CMK (cell line): ENCODE data around the gene IL4I1.
A peak's percentile ranks its signal among the peaks of the same experiment; 100 is the strongest.

Experiments
- DNase-seq: peaks from one replicate; pipeline ENCODE4 v3.0.0-alpha.2; 2010; ENCODE audit warnings: low read depth

Gene IL4I1

GRCh38 chr19:49894879-49895565 is 1.7 kb downstream of the IL4I1 start:
- DNase-seq, result no peak

GRCh38 chr19:49894011-49894664 is 2.5 kb downstream of the IL4I1 start:
- DNase-seq, result no peak

GRCh38 chr19:49892716-49893115 is 4.0 kb downstream of the IL4I1 start:
- DNase-seq, result no peak

GRCh38 chr19:49891393-49891792 is 5.3 kb downstream of the IL4I1 start:
- no peak for DNase-seq

GRCh38 chr19:49890349-49891311 is 6.1 kb downstream of the IL4I1 start:
- no peak for DNase-seq

GRCh38 chr19:49889687-49890348 is 6.9 kb downstream of the IL4I1 start:
- peak; percentile 71 for DNase-seq

GRCh38 chr19:49889038-49889686 is 7.5 kb downstream of the IL4I1 start:
- DNase-seq, result peak; percentile 72

- no peak for DNase-seq
These were observed 8.2 kb downstream of the IL4I1 start for GRCh38 chr19:49888510-49888824.

GRCh38 chr19:49887665-49888509 is 8.8 kb downstream of the IL4I1 start:
- no peak for DNase-seq

- DNase-seq, result no peak
These were observed 9.5 kb downstream of the IL4I1 start for GRCh38 chr19:49887037-49887664.

- DNase-seq, result no peak
These were observed 11.9 kb downstream of the IL4I1 start for GRCh38 chr19:49884760-49885159.

GRCh38 chr19:49884109-49884508 is 12.6 kb downstream of the IL4I1 start:
- DNase-seq, result no peak

- no peak for DNase-seq
These were observed 13.6 kb downstream of the IL4I1 start for GRCh38 chr19:49883094-49883493.

GRCh38 chr19:49882643-49883042 is 14.0 kb downstream of the IL4I1 start:
- no peak for DNase-seq

GRCh38 chr19:49881672-49882394 is 14.9 kb downstream of the IL4I1 start:
- no peak for DNase-seq

GRCh38 chr19:49881186-49881585 is 15.5 kb downstream of the IL4I1 start:
- no peak for DNase-seq

- DNase-seq, result no peak
These were observed 16.4 kb downstream of the IL4I1 start for GRCh38 chr19:49880162-49880869.

- no peak for DNase-seq
These were observed 17.3 kb downstream of the IL4I1 start for GRCh38 chr19:49879243-49879963.

GRCh38 chr19:49878744-49879070 is 18.0 kb downstream of the IL4I1 start:
- no peak for DNase-seq
